K562 (cell line): ENCODE measurements around the gene GCK. TPM values are rescaled to one million over a fixed set of nuclear protein-coding genes. Genes with fewer than 3 reads are reported as not detected.

ENCODE experiments used
- ARID3B ChIP-seq: fragments of 250-450 bp; sonication (Bioruptor Pico); IDR thresholded peaks from 2 replicates; pipeline ENCODE4 v1.4.0; 2020; ENCODE audit warnings: borderline replicate concordance
- CREBBP ChIP-seq: IDR thresholded peaks from one replicate; pipeline ENCODE4 v1.6.1; 2012; ENCODE audit warnings: low read depth, mild to moderate bottlenecking, control low read depth, inconsistent platforms, low read length
- FOXA3 ChIP-seq, 2 experiments: fragments of 450-650 bp in 1 of 2; sonication (generic) in 1 of 2; formaldehyde crosslinking; IDR thresholded peaks in 1 of 2; conservative IDR thresholded peaks in 1 of 2; 2 replicates each; pipeline versions ENCODE4 v1.4.0 to v1.8.0; 2020 to 2022; ENCODE audit warnings: mild to moderate bottlenecking in 2 of 2, missing genetic modification reagents in 1 of 2
- KAT7 ChIP-seq: sonication (generic); formaldehyde crosslinking; IDR thresholded peaks from 2 replicates; pipeline ENCODE4 v1.8.0; 2022; ENCODE audit warnings: missing genetic modification reagents, mild to moderate bottlenecking, borderline replicate concordance
- MEIS2 ChIP-seq: fragments of 450-650 bp; IDR thresholded peaks from 2 replicates; pipeline ENCODE4 v1.6.1; 2014; ENCODE audit warnings: mild to moderate bottlenecking; ENCODE audit not compliant: partially characterized antibody
- MYC ChIP-seq, 2 experiments: fragments of 250-450 bp in 1 of 2; sonication (Bioruptor Pico) in 1 of 2; IDR thresholded peaks; 2 replicates each; pipeline versions ENCODE4 v1.5.1 to v1.6.1; 2012 to 2021; ENCODE audit warnings: low read depth in 2 of 2, borderline replicate concordance in 1 of 2, improper control_type of control experiment in 1 of 2, low read length in 1 of 2, mild to moderate bottlenecking in 1 of 2, moderate library complexity in 1 of 2
- POLR2AphosphoS2 ChIP-seq: IDR thresholded peaks from 2 replicates; pipeline ENCODE4 v1.6.1; 2012; ENCODE audit warnings: low read length, improper control_type of control experiment
- TCFL5 ChIP-seq: fragments of 250-450 bp; sonication (Bioruptor Pico); conservative IDR thresholded peaks from 2 replicates; pipeline ENCODE4 v1.6.1; 2021; ENCODE audit warnings: mild to moderate bottlenecking, moderate library complexity, matching md5 sums
- ZBTB34 ChIP-seq: fragments of 250-450 bp; sonication (Bioruptor Pico); IDR thresholded peaks from 2 replicates; pipeline ENCODE4 v1.8.0; 2021; ENCODE audit warnings: mild to moderate bottlenecking, moderate library complexity
- ZNF224 ChIP-seq: sonication (generic); formaldehyde crosslinking; IDR thresholded peaks from 2 replicates; pipeline ENCODE4 v1.8.0; 2022; ENCODE audit warnings: mild to moderate bottlenecking, missing genetic modification reagents
- ZNF318 ChIP-seq, 2 experiments: fragments of 450-650 bp; IDR thresholded peaks; 2 replicates each; pipeline ENCODE4 v1.6.1; 2016; ENCODE audit warnings: mild to moderate bottlenecking in 2 of 2, borderline replicate concordance in 1 of 2, low read depth in 1 of 2, moderate library complexity in 1 of 2
- polyA plus RNA-seq, 8 experiments: library from polyadenylated mRNA; depleted of rRNA in 4 of 8; stranded (reverse) in 5 of 8; unstranded in 3 of 8; fragments of >200 nt; fragmentation: Nextera tagmentation in 2 of 8; fragmentation: Illumina TruSeq in 1 of 8; extraction: Ambion mirVana in 2 of 8; extraction: Trizol in 1 of 8; gene quantifications; 2 replicates each; pipeline versions ENCODE4 v1.2.1 to v1.2.3, GENCODE V29; 2011 to 2014; ENCODE audit warnings: inconsistent platforms in 1 of 8, missing spikeins in 1 of 8
- total RNA-seq, 7 experiments: library from RNA; depleted of rRNA in 6 of 7; stranded (reverse); fragments of >200 nt in 6 of 7; fragmentation: Illumina TruSeq in 2 of 7; extraction: Trizol in 2 of 7; gene quantifications; 2 replicates each; pipeline versions ENCODE4 v1.2.1 to v1.2.3, GENCODE V29; 2011 to 2021; ENCODE audit warnings: low replicate concordance in 1 of 7

Gene GCK
- total and polyA plus RNA-seq, 9 of the 15 experiments (the other 6 are each of a cell fraction or from before 2014, with no cell fraction given): 0.11 to 0.55 (median 0.16) TPM; not detected in 3

GRCh38 chr7:44157116-44158080 is 31.8 kb downstream of the GCK start (continued):
- no peak for TF ChIP-seq TCFL5
- no peak for TF ChIP-seq ZBTB34 (CRISPR knock-in tag)
- TF ChIP-seq POLR2AphosphoS2: no peak
- no peak for TF ChIP-seq FOXA3 (CRISPR knock-in tag; conservative IDR thresholded peaks at IDR 0.05 in 1 of 2, IDR thresholded peaks at IDR 0.05 in 1 of 2)
- no peak for TF ChIP-seq ARID3B (CRISPR knock-in tag)
- TF ChIP-seq ZNF224 (CRISPR knock-in tag): no peak
- TF ChIP-seq MEIS2: no peak
- TF ChIP-seq CREBBP: no peak
- no peak for TF ChIP-seq ZNF318 (IDR thresholded peaks at IDR 0.05; ENCODE audit: borderline replicate concordance in 1 of 2, low read depth in 1 of 2)
- no peak for TF ChIP-seq KAT7 (CRISPR knock-in tag)
- no peak for TF ChIP-seq MYC (IDR thresholded peaks at IDR 0.05; ENCODE audit: low read depth, low read length)
- no peak for TF ChIP-seq MYC (CRISPR knock-in tag; IDR thresholded peaks at IDR 0.05; ENCODE audit: borderline replicate concordance, low read depth)
